GM18517 (cell line): ENCODE data around the gene PRKN.
"Not testable (repeated sequence)": the region's sequence is repeated elsewhere in the genome, so short reads cannot be mapped to it uniquely, and the experiment has no call there.

Source experiments
- ATAC-seq: cut with Tn5 transposase; IDR thresholded peaks from one replicate; pipeline ENCODE4 v1.9.1; 2021; ENCODE audit warnings: mild to moderate bottlenecking, moderate library complexity; ENCODE audit not compliant: unreplicated experiment

Gene PRKN

DNA sequence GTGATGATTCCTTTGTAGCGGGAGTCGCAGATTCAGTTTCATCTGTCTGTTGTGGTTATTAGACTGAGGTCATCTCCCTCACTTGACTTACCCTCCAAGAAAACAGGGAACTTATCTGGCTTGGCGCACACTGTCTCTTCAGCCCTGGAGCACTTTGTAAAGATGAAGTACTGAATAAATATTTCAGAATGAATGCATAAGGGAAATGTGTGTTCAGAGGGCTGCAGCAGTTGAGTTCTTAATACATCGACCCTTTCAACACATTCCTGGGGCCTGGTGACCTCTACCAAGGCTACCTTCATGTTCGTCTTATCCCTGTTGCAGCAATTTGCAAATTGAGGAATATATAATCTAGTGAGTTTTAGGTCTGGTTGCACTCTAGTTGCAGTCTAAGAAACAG lies 801.2 kb downstream of the PRKN start:
- ATAC-seq = no peak

DNA sequence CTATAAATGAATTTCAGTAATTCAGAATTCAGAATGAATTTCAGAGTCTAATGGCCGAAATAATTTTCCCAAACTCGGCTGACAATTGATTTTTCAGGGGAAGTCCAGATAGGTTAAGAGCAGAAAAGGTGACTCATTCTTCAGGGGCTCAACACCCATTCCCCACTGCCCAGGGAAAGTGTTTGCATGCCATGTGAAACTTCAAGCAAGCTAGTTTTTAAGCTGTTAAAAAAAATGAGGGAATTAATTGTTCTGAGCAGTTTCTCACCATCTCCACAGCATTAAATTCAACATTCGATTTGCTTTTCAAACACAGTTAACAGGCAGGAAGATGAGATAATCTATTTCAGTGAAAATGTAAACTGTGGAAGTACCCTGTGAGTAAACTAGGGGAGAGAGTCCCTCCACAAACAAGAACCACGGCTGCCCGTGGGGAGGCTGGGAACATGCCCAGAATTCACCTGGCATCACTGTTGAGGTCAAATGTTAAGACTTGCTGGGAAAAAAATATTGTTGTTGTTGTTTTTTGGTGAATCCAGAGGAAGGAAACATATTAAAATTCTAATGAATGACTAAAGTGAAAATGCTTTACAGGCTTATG lies 803.0 kb downstream of the PRKN start:
- ATAC-seq = no peak

DNA sequence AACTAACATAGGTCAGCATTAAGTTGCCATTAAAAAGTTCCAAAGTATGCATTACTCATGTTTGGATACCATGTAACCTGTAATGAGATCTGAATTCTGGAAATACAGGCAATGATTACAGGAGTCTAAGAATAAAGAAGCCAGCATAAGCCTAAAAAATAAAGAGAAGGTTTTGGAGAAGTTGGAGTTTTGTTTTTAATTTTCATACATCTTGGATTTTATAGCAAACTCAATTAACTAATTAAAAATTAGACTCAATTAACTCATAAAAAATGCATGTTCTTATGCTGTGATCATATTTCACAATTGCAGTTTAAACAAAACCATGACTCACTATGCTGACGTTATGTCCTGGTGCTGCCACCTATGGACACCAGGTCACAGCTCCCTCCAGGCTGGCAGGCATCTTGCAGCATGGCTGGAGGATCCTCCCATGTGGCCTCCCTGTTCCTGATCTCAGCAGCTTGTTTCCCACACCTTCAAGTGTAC lies 804.9 kb downstream of the PRKN start:
- no peak for ATAC-seq

DNA sequence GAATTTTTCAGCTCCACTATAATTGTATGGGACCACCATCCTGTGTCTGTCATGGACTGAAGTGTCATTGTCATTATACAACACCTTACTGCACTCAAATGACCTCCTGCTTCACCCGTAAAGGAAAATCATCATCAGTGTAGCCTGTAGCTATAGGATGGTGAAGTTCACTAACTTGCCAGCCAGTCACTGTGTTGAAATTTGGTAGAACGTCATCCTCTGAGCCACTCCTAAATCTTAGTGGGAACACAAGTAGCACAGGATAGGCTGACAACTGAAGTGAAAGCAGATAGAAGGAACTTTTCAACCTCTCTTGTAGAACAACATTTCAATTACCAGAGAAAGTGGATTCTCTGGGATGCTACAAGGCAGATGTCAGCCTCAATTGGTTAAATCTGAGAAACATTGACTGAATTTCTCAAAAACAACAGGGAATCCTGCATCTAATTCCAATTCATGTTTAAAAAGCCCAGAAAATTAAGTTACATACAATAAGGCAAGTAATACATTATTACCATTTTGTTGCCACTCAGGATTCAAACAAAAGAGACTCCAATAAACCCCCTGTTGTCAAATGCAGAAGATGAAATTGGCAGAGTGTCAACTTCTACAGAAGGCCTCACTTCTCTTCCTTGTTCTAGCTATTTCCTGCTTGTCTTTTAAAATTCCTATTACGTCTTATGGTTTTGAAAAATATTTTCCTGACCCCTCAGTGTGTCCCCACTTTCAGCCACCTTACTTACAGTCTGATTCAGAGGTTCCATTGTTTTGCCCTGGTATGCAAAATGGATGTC lies 805.8 kb downstream of the PRKN start:
- no peak for ATAC-seq

DNA sequence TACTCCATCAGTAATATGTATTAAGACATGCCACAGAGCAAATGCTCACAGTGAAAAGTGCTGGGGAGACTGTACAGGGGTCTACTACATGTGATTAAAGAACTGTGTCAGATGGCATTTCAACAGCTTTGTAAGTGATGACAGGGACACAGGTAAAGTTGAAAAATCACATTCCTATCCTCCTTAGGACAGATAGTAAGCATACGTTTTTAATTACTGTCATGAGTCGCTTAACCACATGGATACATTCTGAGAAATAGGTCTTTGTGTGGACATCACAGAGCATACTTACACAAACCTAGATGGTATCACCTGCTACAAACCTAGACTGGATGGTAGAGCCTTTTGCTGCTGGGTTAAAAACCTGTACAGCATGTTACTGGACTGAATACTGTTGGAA lies 807.9 kb downstream of the PRKN start:
- ATAC-seq = no peak

DNA sequence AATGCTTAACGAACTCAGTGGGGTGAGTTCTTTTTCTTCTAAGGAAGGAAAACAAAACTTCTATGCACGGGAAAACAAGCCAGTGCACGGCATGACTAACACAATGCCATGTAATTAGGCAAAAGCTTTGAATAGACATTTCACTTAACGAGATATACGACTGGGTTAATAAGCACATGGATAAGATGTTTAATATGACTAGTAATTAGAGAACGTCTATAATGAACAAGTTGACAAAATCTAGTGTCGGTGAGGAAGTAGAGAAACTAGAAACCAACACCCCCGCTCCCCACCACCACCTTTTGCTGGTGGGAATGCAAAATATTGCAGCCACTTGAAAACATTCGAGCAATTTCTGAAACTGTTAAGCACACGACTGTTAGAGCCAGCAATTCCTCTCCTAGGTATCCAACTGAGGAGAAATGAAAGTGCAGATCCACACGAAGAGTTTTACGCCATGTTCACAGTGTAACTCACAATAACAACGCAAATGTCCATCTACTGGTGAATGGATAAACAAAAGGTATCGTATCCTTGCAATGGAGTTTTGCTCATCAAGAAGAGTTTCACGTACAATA lies 808.8 kb downstream of the PRKN start:
- no peak for ATAC-seq

DNA sequence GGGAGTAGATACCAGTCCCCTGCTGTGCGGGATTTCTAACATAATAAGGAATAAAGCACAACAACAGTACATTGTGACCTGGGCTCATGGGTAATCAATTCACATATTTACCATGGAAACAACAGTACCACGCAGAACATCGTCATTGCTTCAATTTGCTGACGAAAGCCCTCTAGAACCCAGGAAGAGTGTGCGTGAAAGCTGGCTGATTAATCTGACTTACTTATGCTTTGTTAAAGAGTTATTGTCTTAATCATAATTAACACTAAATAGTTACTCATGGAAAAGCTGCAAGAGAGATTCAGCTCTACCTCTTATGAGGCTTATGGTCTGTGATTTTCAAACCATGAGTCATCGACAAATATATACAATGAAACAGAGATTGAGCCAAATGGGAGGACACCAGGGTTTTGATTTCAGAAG lies 809.4 kb downstream of the PRKN start:
- ATAC-seq = no peak

DNA sequence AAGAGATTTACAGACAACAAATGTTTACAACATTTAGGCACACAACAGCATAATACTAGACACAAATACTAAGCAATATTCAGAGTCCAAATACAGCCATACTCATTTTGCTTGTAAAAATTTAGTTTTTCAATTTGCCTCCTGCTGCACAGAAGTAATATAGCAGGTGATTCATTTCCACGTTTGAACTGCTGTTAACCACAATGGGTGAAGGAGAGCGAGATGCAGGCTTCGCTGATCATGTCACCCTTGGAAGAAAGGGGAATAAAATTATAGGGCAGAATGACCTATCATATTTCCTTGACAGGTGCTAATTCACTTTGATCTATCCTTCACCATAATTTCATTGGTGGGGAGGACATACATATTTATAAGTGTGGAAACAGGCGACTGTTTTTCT lies 809.9 kb downstream of the PRKN start:
- ATAC-seq = no peak

DNA sequence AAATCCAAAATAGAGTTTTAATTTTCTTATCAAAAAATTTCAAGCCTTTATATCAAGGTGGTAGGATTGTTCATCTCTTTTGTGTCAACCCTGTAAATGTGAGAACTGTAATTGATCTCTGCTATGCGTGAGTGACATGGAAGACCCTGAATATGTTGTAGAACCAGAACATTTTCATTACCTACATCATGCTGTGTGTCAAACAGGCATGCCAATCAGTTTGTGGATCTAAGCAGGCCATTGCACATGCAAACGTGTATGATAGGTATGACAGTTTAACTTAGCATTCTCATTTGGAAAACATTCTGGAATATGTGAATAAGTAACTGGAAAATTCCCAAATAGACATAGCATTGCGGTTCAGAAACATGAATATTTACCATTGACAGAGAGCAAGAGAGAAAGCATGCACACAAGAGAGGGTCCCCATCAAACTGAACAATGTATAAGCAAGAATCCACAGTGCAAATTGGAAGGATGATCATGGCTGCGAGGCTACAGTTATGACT lies 812.1 kb downstream of the PRKN start:
- ATAC-seq = no peak

DNA sequence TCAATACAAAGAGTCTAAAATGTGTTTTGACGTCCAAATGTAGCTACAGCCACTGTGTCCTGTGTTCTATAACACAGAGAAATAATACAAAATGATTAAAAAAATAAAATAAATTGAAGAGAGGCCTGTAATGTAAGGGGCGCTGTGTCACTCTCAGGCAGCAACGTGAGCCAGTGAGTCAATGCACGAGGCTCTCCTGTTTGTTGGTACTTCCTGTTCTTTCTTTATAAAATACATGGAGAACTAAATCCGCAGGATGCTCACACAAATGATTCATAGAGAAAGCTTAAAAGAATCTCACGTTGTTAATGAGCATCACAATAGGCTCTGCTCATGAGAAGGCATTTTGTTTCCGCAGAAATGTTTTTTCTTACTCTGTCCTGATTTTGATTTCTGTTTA lies 818.7 kb downstream of the PRKN start:
- ATAC-seq = no peak

DNA sequence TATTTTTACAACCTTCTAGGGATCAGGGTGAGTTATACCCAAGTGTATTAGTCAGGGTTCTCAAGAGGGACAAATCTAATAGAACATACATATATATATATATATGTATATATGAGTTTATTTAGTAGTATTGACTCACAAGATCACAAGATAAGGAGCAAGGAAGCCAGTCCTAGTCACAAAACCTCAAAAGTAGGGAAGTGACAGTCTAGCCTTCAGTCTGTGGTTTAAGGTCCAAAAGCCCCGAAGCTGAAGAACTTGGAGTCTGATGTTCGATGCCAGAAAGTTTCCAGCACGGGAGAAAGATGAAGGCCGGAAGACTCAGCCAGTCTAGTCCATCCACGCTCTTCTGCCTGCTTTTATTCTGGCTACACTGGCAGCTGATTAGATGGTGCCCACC lies 821.0 kb downstream of the PRKN start:
- no peak for ATAC-seq

DNA sequence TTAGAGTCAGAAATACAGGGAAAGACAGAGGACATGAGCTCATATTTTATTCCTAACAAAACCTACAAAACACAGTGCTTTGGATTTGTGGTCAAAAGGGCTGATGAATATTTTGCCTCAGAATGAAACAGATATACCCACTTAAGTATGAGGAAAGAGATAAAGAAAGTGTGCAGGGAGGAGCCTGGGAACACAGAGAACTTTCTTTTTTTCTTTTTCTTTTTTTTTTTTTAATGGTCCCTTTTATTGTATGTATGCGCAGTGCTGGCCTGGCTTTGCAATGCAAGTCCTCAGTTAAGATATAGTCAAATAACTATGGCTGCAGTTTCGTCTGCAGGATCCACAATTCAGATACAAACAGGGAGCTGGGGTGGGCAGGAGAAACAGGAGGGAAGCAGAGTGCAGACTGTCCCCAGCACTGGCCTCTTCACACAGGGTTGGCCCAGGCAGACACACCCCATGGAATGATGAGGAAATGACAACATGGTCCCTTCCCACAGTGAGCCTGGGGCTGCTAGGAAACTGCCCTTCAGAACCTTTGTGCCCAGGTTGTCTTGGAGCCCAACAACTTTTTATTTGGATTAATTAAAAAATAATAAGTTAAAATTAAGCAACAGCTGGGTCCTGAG lies 823.9 kb downstream of the PRKN start:
- ATAC-seq = no peak

DNA sequence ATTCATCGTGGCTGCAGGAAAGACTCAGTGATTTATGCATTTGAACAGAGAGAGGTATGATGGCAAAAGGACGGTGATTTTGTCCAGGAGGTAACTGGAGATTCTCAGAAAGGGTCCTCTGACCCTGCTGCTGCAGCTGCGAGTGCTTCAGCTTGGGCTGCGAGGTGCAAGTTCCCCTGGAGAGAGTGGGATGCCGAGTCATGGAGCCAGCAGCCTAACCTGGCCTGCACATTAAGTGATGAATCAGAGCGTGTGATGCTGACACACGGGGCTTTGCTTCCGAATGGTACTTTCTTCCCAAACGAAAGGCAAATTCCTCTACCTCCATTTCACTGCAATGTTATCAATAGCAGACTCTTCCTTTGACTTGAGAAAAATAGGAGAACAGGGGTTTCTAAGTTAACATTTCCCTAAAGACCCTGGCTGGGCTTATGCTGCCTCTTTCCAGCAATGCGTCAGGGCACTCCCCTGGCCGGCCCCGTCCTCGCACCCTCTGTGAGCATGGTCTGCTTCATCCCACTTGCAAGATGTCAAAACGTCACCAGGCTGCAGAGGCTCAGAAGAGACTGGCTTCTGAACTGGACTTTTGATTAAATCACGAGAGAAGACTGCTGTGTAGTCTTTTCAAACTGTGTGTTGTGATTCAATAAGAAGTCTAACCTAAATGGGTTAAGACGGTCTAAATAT lies 825.7 kb downstream of the PRKN start:
- no peak for ATAC-seq

DNA sequence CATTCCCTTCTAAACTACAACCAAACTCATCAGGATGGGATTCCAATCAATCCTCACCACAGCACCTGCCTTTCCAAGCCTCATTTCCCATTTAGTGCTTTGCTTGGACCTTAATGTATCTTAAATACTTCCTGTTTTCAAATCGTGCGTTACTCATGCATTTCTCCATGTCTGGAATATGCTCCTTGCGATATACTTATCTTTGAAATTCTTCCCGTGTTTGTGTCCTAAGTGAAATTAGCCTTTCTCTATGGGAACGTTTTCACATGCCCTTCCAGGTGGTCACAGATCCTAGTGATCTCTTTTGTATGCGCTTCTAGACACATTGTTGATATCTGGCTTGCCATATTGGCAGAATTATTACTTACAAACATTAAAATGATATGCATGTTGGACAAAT lies 833.1 kb downstream of the PRKN start:
- no peak for ATAC-seq

DNA sequence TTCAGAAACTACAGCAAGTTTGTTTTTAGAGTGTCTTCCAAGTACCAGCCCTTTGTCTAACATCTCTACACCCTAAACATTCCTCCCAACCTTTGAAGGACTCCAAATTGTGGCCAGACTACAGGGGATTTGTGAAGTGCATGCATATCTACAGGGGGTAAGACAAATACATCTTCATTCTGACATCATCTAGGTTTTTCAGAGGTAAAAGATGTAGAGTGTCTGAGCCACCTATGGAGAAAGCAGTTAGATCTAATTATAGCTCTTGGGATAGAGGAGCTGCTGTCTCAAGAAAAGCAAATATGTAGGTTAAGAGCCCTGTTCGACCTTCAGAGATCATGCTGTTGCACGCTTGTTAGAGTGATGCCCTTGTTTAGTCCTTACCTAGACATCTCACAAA lies 836.0 kb downstream of the PRKN start:
- ATAC-seq = no peak

DNA sequence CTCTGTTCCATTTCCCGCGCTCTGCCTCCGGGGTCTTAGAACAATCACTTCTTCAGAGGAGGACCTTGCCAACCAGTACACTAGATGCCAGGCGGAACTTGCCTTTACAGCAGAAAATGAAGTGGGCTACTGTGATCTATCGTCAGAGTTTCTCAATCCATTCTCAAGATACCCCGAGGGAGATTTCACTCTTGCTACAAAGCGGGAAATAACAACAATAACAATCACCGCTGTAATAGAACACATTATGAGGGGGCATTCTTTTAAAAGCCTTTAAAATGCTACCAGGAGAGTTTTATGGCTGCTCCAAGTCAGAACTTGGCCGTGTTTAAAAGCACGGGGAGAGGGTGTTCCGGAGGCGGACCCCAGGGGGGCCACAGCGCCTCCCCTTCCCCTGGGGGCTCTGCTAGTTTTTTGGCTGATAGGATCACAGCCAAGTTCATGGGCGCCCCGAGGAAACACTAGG lies 836.7 kb downstream of the PRKN start:
- no peak for ATAC-seq

DNA sequence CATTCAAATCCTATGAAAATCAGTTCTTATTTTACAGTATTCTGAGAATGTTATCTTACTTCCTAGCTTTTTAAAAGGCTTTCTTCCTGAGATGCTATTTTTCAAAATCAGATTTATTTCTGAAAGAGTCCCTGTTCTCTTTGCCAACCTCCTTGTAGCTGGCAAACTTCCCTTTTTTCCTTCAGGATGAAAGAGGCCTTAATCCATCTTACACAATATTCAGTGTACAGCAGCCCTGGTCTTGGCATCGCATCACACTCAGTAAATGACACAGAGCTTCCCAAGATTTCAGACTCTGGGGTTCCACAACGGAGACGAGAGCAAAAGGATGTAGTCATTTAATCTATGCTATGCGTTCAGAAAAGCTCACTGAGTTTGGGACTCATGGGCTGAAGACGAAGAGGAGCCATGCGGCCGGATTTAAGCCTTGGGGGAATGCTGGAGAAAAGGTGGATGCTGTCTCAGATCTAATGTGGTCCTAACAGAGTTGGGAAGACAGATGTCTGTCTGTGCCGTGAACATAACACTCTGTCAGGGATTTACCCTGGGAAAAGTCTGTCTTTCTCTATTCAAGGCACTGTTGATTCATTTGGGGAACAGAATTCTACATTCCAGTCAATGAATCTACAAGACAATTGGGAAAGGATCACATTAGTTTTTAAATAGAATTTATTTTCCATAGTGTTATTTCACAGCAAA lies 837.3 kb downstream of the PRKN start:
- no peak for ATAC-seq

DNA sequence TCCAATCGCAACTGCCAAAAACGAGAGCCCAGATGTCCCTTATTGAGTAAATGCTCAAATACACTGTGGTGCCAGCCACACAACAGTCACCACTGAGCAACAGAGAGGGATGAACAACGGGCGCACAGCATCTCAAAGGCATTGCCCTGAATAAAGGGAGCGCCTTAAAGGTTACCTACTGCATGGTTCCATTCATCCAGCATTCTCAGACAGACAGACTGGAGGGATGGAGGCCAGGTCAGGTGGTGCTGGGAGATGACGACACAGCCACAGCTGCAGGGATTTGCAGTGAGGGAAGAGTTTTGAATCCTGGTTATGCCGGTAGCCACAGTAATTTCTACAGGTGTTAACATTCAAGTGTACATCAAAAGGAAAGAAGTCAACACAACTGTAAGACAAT lies 838.2 kb downstream of the PRKN start:
- no peak for ATAC-seq

DNA sequence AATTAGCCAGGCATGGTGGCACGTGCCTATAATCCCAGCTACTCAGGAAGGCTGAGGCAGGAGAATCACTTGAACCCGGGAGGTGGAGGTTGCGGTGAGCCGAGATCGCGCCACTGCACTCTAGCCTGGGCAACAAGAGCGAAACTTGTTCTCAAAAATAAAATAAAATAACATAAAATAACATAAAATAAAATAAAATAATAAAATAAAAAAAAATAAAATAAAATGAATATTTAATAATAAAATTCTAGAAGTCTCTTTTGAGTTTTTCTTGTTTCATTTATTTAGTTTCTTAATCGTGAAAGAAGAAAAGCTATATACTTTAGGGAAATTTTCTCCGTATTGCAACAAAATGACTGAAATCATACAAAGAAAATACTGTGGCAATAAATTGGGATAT lies 841.0 kb downstream of the PRKN start:
- ATAC-seq = not testable (repeated sequence)

DNA sequence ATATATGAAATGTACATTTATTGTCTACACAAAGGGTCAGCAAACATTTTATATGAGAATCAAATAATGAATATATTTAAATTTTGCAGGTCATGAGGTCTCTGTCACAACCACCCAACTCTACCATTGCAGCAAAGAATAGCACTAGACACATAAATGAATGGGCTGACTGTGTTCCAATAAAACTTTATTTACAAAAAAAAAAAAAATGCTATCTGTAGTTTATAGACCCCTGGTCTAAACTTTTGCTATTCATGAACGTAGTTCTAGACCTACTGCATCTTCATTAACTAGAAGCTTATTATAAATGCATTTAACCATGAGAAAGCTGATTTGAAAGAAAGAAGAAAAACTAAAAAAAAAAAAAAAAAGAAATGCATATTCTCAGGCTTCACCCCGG lies 842.8 kb downstream of the PRKN start:
- no peak for ATAC-seq
